ENCODE data around the gene KRTDAP. TPM values are rescaled to one million over a fixed set of nuclear protein-coding genes. Genes with fewer than 3 reads are reported as not detected.

Gene KRTDAP
- total RNA-seq, 1 experiment from 2014 or later, result not detected

- BruUV-seq (replicated peaks), result no TSS peak
- no peak for DNase-seq (ENCODE audit: low spot score)
- POLR2A ChIA-PET (ENCODE audit: low non-redundant PET), result no interaction called here
- CTCF ChIA-PET, result no interaction called here
- Histone ChIP-seq H3K36me3 (ENCODE audit: insufficient read depth, low read length, poor library complexity, severe bottlenecking) (no peaks in the 10 kb centered on the region), H3K27me3 (replicated peaks; ENCODE audit: insufficient read depth, low read depth, low read length, poor library complexity) (no peaks in the 10 kb centered on the region), H3K4me1 (ENCODE audit: insufficient read depth, low read length, poor library complexity, severe bottlenecking) (no peaks in the 10 kb centered on the region), H3K4me3 (ENCODE audit: low read depth, low read length, poor library complexity, severe bottlenecking) (no peak overlapping the region), H3K9me3 (ENCODE audit: low read depth, low read length, poor library complexity, severe bottlenecking) (no peaks in the 10 kb centered on the region), H3K27ac (ENCODE audit: low read depth, low read length, poor library complexity, severe bottlenecking) (no peak overlapping the region)
- intact Hi-C loops (cut with micrococcal nuclease; ENCODE audit: unreplicated experiment), result no loop called here
- TF ChIP-seq EZH2 (IDR thresholded peaks at IDR 0.05; ENCODE audit: borderline replicate concordance, low read depth, low read length, poor library complexity, severe bottlenecking) (no peak), CTCF (conservative IDR thresholded peaks at IDR 0.05; ENCODE audit: low read depth, low read length) (no peak)
Measured at GRCh38 chr19:35457173-35457572, 33.1 kb downstream of the KRTDAP start.

GRCh38 chr19:35455616-35456201 is 34.6 kb downstream of the KRTDAP start:
- Histone ChIP-seq H3K9me3 (ENCODE audit: low read depth, low read length, poor library complexity, severe bottlenecking) (no peaks in the 10 kb centered on the region), H3K4me1 (ENCODE audit: insufficient read depth, low read length, poor library complexity, severe bottlenecking) (no peaks in the 10 kb centered on the region), H3K27me3 (replicated peaks; ENCODE audit: insufficient read depth, low read depth, low read length, poor library complexity) (peaks cover 1% of the 10 kb centered on the region), H3K27ac (ENCODE audit: low read depth, low read length, poor library complexity, severe bottlenecking) (no peak overlapping the region), H3K36me3 (ENCODE audit: insufficient read depth, low read length, poor library complexity, severe bottlenecking) (no peaks in the 10 kb centered on the region), H3K4me3 (ENCODE audit: low read depth, low read length, poor library complexity, severe bottlenecking) (no peak overlapping the region)
- BruUV-seq (replicated peaks), result no TSS peak
- no peak for DNase-seq (ENCODE audit: low spot score)
- ChIA-PET CTCF (no interaction called here), POLR2A (ENCODE audit: low non-redundant PET) (no interaction called here)
- TF ChIP-seq EZH2 (IDR thresholded peaks at IDR 0.05; ENCODE audit: borderline replicate concordance, low read depth, low read length, poor library complexity, severe bottlenecking) (no peak), CTCF (conservative IDR thresholded peaks at IDR 0.05; ENCODE audit: low read depth, low read length) (no peak)
- intact Hi-C loops (cut with micrococcal nuclease; ENCODE audit: unreplicated experiment), result no loop called here

- Histone ChIP-seq H3K36me3 (ENCODE audit: insufficient read depth, low read length, poor library complexity, severe bottlenecking) (no peaks in the 10 kb centered on the region), H3K9me3 (ENCODE audit: low read depth, low read length, poor library complexity, severe bottlenecking) (no peaks in the 10 kb centered on the region), H3K4me1 (ENCODE audit: insufficient read depth, low read length, poor library complexity, severe bottlenecking) (no peaks in the 10 kb centered on the region), H3K4me3 (ENCODE audit: low read depth, low read length, poor library complexity, severe bottlenecking) (no peak overlapping the region), H3K27me3 (replicated peaks; ENCODE audit: insufficient read depth, low read depth, low read length, poor library complexity) (peaks cover 11% of the 10 kb centered on the region), H3K27ac (ENCODE audit: low read depth, low read length, poor library complexity, severe bottlenecking) (no peak overlapping the region)
- DNase-seq (ENCODE audit: low spot score), result no peak
- no peak for TF ChIP-seq CTCF (conservative IDR thresholded peaks at IDR 0.05; ENCODE audit: low read depth, low read length)
- TF ChIP-seq EZH2 (IDR thresholded peaks at IDR 0.05; ENCODE audit: borderline replicate concordance, low read depth, low read length, poor library complexity, severe bottlenecking), result no peak
- POLR2A ChIA-PET (ENCODE audit: low non-redundant PET), result no interaction called here
- BruUV-seq (replicated peaks), result no TSS peak
- CTCF ChIA-PET, result no interaction called here
- intact Hi-C loops (cut with micrococcal nuclease; ENCODE audit: unreplicated experiment), result no loop called here
Measured at GRCh38 chr19:35454663-35455062, 35.6 kb downstream of the KRTDAP start.

All from A673 (cell line).